OCI-LY1 (cell line): ENCODE data around the gene TBXAS1.
"Not testable (repeated sequence)": the region's sequence is repeated elsewhere in the genome, so short reads cannot be mapped to it uniquely, and the experiment has no call there.

Source experiments
- H2AFZ ChIP-seq: fragments of 200-600 bp; sonication (generic), shearing (Covaris generic); 2 replicates; pipeline ENCODE4 v1.6.0; 2014; ENCODE audit warnings: antibody characterized with exemption, mild to moderate bottlenecking, low read length
- H3F3A ChIP-seq: fragments of 200-600 bp; sonication (generic), shearing (Covaris generic); 2 replicates; pipeline ENCODE4 v1.6.0; 2014; ENCODE audit warnings: mild to moderate bottlenecking, antibody characterized with exemption, low read length, moderate library complexity; ENCODE audit not compliant: insufficient read depth
- H3K27ac ChIP-seq: fragments of 200-600 bp; sonication (generic); 2 replicates; pipeline ENCODE4 v1.5.1; 2014; ENCODE audit warnings: low read length, mixed run types, mild to moderate bottlenecking, low read depth; ENCODE audit not compliant: poor library complexity, severe bottlenecking
- H3K27me3 ChIP-seq: fragments of 200-600 bp; sonication (generic); 2 replicates; pipeline ENCODE4 v1.6.0; 2014; ENCODE audit warnings: antibody characterized with exemption, mild to moderate bottlenecking, low read length, moderate library complexity; ENCODE audit not compliant: insufficient read depth
- H3K36me3 ChIP-seq: fragments of 200-600 bp; sonication (generic); 2 replicates; pipeline ENCODE4 v1.6.1; 2014; ENCODE audit warnings: mild to moderate bottlenecking, antibody characterized with exemption, low read length, moderate library complexity, mixed read lengths; ENCODE audit not compliant: insufficient read depth
- H3K4me1 ChIP-seq: fragments of 200-600 bp; sonication (generic); 2 replicates; pipeline ENCODE4 v1.5.1; 2014; ENCODE audit warnings: mild to moderate bottlenecking, low read length, moderate library complexity; ENCODE audit not compliant: insufficient read depth, severe bottlenecking
- H3K4me2 ChIP-seq: fragments of 200-600 bp; sonication (generic), shearing (Covaris generic); 2 replicates; pipeline ENCODE4 v1.6.1; 2014; ENCODE audit warnings: low read length
- H3K4me3 ChIP-seq: fragments of 200-600 bp; sonication (generic); 2 replicates; pipeline ENCODE4 v1.5.1; 2014; ENCODE audit warnings: low read length, low read depth, mild to moderate bottlenecking, mixed read lengths; ENCODE audit not compliant: poor library complexity, severe bottlenecking
- H3K79me2 ChIP-seq: fragments of 200-600 bp; shearing (Covaris generic); 2 replicates; pipeline ENCODE4 v1.6.1; 2016; ENCODE audit warnings: mixed run types, low read length, mixed read lengths; ENCODE audit not compliant: insufficient read depth
- H3K9ac ChIP-seq: fragments of 200-600 bp; sonication (generic), shearing (Covaris generic); 2 replicates; pipeline ENCODE4 v1.6.1; 2014; ENCODE audit warnings: mild to moderate bottlenecking, low read length, mixed read lengths
- H3K9me2 ChIP-seq: fragments of 200-600 bp; sonication (generic), shearing (Covaris generic); 2 replicates; pipeline ENCODE4 v1.6.1; 2014; ENCODE audit warnings: low read depth, mild to moderate bottlenecking, low read length, mixed read lengths
- H3K9me3 ChIP-seq: fragments of 200-600 bp; shearing (Covaris generic); 2 replicates; pipeline ENCODE4 v1.6.1; 2014; ENCODE audit warnings: low read length, mixed read lengths
- H4K20me1 ChIP-seq: fragments of 200-600 bp; sonication (generic), shearing (Covaris generic); 2 replicates; pipeline ENCODE4 v1.6.0; 2016; ENCODE audit warnings: mild to moderate bottlenecking, low read length; ENCODE audit not compliant: insufficient read depth
- EZH2 ChIP-seq: fragments of 200-600 bp; sonication (generic), shearing (Covaris generic); IDR thresholded peaks from 2 replicates; pipeline ENCODE4 v1.8.0; 2017; ENCODE audit warnings: borderline replicate concordance, mixed run types, mild to moderate bottlenecking, antibody characterized with exemption, low read length, moderate library complexity, mixed read lengths
- TF ChIP-seq, protein P1 (sequence below): fragments of 200-600 bp; sonication (generic), shearing (Covaris generic); IDR thresholded peaks from 2 replicates; pipeline ENCODE4 v1.5.1; 2017; ENCODE audit warnings: mild to moderate bottlenecking, antibody characterized with exemption, low read length, moderate library complexity, mixed read lengths

TBXAS1 gene

GRCh38 chr7:139829775-139830117 is 682 bp downstream of the TBXAS1 start:
- Histone ChIP-seq H3K36me3 (no peaks in the 10 kb centered on the region), H3K27me3 (no peaks in the 10 kb centered on the region), H3K4me1 (no peaks in the 10 kb centered on the region), H3K4me2 (no peak overlapping the region), H4K20me1 (no peaks in the 10 kb centered on the region), H3F3A (no peaks in the 10 kb centered on the region), H2AFZ (no peak overlapping the region), H3K27ac (no peak overlapping the region), H3K9me2 (no peaks in the 10 kb centered on the region), H3K4me3 (no peak overlapping the region), H3K79me2 (no peaks in the 10 kb centered on the region), H3K9me3 (no peaks in the 10 kb centered on the region), H3K9ac (no peak overlapping the region)
- no peak for TF ChIP-seq EZH2
- TF ChIP-seq, protein P1, sequence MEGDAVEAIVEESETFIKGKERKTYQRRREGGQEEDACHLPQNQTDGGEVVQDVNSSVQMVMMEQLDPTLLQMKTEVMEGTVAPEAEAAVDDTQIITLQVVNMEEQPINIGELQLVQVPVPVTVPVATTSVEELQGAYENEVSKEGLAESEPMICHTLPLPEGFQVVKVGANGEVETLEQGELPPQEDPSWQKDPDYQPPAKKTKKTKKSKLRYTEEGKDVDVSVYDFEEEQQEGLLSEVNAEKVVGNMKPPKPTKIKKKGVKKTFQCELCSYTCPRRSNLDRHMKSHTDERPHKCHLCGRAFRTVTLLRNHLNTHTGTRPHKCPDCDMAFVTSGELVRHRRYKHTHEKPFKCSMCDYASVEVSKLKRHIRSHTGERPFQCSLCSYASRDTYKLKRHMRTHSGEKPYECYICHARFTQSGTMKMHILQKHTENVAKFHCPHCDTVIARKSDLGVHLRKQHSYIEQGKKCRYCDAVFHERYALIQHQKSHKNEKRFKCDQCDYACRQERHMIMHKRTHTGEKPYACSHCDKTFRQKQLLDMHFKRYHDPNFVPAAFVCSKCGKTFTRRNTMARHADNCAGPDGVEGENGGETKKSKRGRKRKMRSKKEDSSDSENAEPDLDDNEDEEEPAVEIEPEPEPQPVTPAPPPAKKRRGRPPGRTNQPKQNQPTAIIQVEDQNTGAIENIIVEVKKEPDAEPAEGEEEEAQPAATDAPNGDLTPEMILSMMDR = no peak

GRCh38 chr7:139830292-139830691 is 1.2 kb downstream of the TBXAS1 start:
- Histone ChIP-seq H4K20me1 (no peaks in the 10 kb centered on the region), H3K4me1 (no peaks in the 10 kb centered on the region), H3K9ac (no peak overlapping the region)

GRCh38 chr7:139830782-139831501 is 1.9 kb downstream of the TBXAS1 start:
- Histone ChIP-seq H3K36me3 (no peaks in the 10 kb centered on the region), H3K9me3 (no peaks in the 10 kb centered on the region), H3K4me1 (no peaks in the 10 kb centered on the region), H3F3A (no peaks in the 10 kb centered on the region), H3K27me3 (no peaks in the 10 kb centered on the region), H3K4me3 (no peak overlapping the region), H3K79me2 (no peaks in the 10 kb centered on the region), H3K9me2 (no peaks in the 10 kb centered on the region), H3K9ac (no peak overlapping the region), H3K4me2 (no peak overlapping the region), H3K27ac (no peak overlapping the region), H4K20me1 (no peaks in the 10 kb centered on the region), H2AFZ (no peak overlapping the region)
- no peak for TF ChIP-seq EZH2
- TF ChIP-seq, protein P1 = no peak

More at GRCh38 chr7:139830292-139830691, 1.2 kb downstream of the TBXAS1 start:
- Histone ChIP-seq H3K36me3 (no peaks in the 10 kb centered on the region), H3F3A (no peaks in the 10 kb centered on the region), H3K4me2 (no peak overlapping the region), H3K27me3 (no peaks in the 10 kb centered on the region), H3K9me3 (no peaks in the 10 kb centered on the region), H3K79me2 (no peaks in the 10 kb centered on the region), H3K27ac (no peak overlapping the region), H3K9me2 (no peaks in the 10 kb centered on the region), H2AFZ (no peak overlapping the region), H3K4me3 (no peak overlapping the region)
- TF ChIP-seq EZH2 = no peak
- TF ChIP-seq, protein P1 = no peak

- not testable (repeated sequence) for H3K9me2 ChIP-seq, H3K27me3 ChIP-seq, H3K4me3 ChIP-seq, H3K9ac ChIP-seq, H3K79me2 ChIP-seq, H3F3A ChIP-seq, H3K36me3 ChIP-seq, H2AFZ ChIP-seq, H3K4me1 ChIP-seq, H3K4me2 ChIP-seq, H4K20me1 ChIP-seq, H3K27ac ChIP-seq, H3K9me3 ChIP-seq
Measured at GRCh38 chr7:139835848-139836247, 6.8 kb downstream of the TBXAS1 start.

DNA sequence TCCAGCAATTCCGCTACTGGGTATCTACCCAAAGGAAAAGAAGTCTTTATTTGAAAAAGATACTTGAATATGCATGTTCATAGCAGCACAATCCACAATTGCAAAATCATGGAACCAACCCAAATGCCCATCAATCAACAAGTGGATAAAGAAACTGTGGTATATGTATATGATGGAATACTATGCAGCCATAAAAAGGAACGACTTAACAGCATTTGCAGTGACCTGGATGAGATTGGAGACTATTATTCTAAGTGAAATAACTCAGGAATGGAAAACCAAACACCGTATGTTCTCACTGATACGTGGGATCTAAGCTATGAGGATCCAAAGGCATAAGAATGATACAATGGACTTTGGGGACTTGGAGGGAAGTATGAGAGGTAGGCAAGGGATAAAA is 8.2 kb downstream of the TBXAS1 start:
- H3K9me2 ChIP-seq, H3K9me3 ChIP-seq, H3K27me3 ChIP-seq, H3K4me2 ChIP-seq, H3K4me1 ChIP-seq, H3K4me3 ChIP-seq, H3K36me3 ChIP-seq, H2AFZ ChIP-seq, H4K20me1 ChIP-seq, H3K79me2 ChIP-seq, H3K27ac ChIP-seq, H3K9ac ChIP-seq, H3F3A ChIP-seq: not testable (repeated sequence)
